NCI-H2196 treated with DMSO at 0.1 percent for 48 hours (cell line): ENCODE measurements around the gene KLF17.

Source experiments
- DNase-seq: peaks from one replicate; lab custom pipeline; 2025; ENCODE audit not compliant: unreplicated experiment; lab: John Stamatoyannopoulos, UW

KLF17 gene, protein sequence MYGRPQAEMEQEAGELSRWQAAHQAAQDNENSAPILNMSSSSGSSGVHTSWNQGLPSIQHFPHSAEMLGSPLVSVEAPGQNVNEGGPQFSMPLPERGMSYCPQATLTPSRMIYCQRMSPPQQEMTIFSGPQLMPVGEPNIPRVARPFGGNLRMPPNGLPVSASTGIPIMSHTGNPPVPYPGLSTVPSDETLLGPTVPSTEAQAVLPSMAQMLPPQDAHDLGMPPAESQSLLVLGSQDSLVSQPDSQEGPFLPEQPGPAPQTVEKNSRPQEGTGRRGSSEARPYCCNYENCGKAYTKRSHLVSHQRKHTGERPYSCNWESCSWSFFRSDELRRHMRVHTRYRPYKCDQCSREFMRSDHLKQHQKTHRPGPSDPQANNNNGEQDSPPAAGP

DNA sequence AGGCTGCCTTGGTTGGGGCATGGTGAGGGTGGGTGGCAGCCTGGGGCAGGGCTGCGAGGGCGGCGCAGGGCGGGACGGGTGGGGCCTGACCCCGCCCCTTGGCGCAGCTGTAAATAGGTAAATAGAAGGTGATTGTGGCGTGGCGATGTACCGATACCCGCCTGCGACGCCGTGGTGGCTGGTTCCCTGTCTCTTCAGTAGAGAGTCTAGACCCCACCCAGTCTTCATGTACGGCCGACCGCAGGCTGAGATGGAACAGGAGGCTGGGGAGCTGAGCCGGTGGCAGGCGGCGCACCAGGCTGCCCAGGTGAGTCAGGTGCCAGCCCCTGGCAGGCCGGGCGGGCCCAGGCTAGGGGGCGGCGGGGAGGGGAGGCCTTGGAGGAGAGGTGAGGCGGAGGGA, at the start of gene KLF17:
Gene KLF17 (plus strand): TSS at position 140 of the 400 bp plus-strand sequence. CDS start 87 bp downstream, at position 227.
- no peak for DNase-seq

- no peak for DNase-seq
Measured at GRCh38 chr1:44071461-44071860, 47.2 kb upstream of the KLF17 start.

DNA sequence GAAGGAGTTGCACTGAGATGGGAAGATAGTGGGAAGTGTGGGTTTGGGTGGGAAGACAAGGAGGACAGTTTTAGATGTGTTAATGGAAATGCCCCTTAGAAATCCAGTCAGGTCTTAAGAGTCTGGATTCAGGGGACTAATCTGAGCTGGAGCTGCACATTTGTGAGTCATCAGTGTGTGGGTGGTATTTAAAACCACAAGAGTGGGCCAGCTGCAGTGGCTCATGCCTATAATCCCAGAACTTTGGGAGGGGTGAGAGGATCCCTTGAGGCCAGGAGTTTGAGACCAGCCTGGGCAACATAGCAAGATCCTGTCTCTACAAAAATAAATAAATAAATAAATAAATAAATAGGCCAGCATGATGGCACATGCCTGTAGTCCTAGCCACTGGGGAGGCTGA, 46.4 kb upstream of the KLF17 start:
- no peak for DNase-seq

DNA sequence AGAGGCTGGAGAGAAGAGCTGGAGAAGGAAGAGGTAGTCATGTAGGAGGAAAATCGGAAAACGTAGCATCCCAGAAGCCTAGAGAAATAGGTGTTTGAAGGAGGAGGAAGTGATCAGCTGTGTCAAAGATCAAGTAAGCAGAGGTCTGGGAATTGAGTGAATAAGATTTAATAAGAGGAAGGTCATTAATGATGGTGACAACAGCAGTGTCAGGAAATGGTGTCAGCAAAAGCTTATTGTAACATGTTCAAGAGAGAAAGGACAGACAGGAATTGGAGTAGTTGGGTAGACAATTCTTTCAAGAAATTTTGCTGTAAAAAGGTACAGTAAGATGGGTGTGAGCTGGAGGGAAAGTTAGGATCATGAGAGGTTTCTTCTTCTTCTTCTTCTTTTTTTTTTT, 45.8 kb upstream of the KLF17 start:
- DNase-seq, result no peak

DNA sequence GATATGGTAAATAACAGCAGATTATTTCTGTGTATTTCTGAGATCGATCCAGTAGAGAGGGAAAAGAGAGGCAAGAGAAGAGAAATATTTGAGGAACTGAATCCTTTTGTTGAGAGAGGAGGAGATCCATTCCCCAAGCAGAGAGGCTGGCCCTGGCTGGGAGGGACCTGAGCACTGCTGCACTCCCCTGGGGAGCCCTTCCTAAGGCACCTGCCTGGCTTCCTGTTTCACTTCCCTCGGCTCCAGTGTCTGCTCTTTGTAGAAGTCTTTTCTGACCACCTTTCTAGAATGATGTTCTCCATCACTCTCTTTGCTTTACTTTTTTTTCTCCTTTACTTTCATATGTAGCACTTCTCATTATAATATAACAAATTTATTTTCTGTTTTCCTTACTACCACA, 45.1 kb upstream of the KLF17 start:
- DNase-seq, result no peak

DNA sequence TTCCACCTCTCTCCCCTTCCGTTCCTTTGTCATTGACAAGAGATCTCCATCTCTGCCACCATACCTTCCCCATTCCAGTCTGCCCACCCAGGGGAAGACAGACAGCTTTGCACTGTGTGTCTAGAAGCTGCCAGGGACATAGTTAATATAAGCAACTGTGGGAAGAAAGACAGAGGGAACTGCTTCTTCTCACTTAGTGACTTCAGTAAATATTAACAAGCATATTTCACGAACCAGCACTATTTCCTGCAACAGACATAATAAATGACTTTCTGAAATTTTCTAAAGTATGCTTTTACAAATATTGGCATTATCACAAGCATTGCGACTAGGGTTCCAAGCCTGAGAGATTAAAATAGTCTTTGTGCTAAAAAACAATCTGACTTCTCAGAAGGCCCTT, 44.2 kb upstream of the KLF17 start:
- no peak for DNase-seq

DNA sequence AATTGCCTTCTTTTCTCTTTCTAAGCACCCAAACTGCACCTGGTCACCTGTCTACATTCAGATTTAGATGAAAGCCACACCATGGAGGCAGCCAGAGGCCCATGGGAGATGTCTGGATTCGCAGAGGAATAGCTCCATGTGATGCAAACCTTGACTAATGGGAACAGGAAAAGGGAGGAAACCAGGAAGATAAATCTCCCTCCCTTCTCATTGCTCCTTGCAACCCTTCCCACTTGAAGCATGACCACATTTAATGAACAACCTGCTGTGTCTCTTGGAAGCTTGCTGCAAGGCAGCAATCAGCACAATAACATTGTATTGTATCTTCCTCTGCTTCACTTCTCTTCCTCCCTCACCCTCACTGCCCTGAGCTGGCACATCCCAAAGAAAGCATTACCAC, 42.6 kb upstream of the KLF17 start:
- no peak for DNase-seq

DNA sequence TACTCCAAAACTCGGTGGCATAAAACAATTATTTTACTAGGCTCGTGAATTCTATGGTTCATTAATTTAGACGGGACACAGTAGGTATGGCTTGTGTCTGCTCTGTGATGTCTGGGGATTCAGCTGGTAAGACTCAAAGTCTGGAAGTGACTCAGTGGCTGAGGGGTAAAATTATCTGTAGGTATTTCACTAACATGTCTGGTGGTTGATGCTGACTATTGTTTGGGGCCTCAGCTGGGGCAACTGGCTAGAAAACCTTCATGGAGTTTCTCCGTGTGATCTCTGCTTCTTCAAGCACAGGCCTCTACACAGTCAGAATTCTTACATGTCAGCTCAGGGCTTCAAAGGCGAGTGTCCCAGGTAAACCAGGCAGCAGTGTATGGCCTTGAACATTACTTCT, 41.2 kb upstream of the KLF17 start:
- DNase-seq, result no peak

DNA sequence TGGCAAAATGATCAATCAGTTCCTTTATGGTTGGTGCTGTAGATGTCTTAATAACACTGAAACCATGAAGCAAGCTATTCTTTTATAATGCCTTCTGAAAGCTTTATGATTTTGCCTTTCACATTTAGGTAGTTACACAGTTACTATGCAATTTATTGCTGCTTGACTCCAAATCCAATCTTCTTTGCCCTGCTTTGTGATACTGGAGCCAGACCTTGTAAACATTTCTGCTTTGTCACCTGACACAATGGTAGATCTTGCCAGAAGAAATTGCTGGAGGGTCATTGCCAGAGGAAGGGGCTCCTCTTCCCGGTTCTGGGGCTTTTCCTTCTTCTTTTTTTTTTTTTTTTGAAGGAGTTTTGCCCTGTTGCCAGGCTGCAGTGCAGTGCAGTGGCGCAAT, 40.5 kb upstream of the KLF17 start:
- no peak for DNase-seq

- no peak for DNase-seq
Measured at GRCh38 chr1:44079566-44079965, 39.1 kb upstream of the KLF17 start.

DNA sequence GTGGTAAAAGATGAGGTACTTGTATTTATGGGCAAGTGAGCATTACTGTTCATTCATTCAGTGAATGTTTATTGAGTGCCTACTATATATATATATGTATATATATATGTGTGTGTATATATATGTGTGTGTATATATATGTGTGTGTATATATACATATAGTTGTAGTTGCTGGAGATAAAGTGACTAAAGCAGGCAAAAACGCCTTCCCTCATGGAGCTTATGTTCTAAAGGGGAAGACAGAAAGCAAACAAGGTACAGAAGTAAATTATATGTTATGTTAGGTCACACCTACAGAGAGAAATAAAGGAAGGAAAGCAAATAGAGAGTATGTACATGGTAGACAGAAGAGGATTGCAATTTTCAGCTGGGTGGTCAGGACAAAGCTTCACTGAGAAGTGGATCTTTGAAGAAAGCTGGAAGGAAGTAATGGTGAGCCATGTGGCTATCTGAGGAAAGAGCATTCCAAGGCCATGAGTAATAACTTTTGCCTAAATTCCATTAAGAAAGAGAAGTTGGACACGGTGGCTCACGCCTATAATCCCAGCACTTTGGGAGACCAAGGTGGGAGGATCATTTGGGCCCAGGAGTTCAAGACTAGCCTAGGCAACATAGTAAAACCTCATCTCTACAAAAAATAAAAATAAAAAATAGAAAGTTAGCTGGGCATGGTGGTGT, 33.5 kb upstream of the KLF17 start:
- DNase-seq, result no peak

DNA sequence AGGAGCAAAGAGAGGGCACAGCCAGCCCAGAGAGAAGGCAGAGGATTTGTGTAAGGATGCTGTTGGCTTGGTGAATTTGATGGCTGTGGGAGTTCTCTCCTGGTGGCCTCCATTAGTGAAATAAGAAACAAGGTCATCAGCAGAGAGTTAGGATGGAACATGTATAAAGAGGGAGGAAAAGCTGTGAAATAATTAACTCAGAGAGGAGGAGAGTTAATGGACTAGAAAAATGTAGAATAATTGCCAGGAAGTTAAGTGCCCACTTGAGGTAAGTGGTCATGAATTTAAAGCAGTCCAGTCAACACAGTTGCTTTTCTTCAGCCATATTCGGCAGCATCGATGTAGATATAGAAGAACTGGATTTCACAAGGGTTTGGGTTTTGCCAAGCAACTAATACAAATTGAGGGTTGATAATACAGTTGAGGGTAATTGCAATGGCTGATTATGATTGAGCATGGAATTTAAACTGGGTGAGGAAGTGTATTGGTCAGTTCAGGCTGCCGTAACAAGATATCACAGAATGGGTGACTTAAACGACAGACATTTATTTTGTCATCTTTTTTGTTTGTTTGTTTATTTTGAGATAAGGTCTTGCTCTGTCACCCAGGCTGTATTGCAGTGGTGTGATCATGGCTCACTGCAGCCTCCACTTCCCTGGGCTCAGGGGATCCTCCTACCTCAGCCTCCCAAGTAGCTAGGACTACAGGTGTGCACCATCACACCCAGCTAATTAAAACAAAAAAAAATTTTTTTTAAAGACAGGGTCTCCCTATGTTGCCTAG, 31.7 kb upstream of the KLF17 start:
- DNase-seq, result peak; percentile 3

GRCh38 chr1:44089371-44090048, 29.1 kb upstream of the KLF17 start:
- no peak for DNase-seq

GRCh38 chr1:44090429-44091252, 28.0 kb upstream of the KLF17 start:
- DNase-seq, result no peak

DNA sequence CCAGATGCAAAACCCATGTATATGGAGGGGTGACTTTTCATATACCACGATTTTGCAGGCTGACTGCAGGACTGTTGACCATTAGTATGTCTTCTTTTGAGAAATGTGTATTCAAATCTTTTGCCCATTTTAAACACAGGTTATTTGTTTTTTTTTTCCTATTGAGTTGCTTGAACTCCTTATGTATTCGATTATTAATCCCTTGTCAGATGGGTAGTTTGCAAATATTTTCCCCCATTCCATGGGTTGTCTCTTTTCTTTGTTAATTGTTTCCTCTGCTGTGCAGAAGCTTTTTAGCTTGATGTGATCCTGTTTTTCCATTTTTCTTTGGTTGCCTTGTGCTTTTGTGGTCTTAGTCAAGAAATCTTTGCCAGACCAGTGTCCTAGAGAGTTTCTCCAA, 24.6 kb upstream of the KLF17 start:
- DNase-seq, result no peak

DNA sequence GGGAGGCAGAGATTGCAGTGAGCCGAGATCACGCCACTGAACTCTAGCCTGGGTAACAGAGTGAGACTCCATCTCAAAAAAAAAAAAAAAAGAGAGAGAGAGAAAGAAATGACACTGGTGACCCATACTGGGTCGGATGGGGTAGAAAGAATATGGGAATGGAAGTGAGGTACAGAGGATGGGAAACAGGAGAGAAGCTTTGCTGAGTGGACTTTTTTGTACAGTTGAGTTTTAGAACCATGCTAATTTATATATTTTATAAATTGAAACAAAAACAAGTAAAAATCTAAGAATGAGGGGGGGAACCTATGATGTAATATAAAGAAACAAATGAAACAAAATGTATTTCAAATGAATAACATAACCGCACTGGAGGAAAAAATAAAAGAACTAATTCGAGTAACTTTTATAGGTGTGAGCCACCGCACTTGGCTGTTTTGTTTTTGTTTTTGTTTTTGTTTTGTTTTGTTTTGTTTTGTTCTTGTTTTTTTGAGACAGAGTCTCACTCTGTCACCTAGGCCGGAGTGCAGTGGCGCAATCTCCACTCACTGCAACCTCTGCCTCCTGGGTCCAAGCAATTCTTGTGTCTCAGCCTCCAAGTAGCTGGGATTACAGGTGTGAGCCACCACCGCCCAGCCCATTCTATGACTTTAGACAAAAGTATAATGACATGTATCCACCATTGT, 18.3 kb upstream of the KLF17 start:
- DNase-seq, result no peak

GRCh38 chr1:44101328-44101727, 17.3 kb upstream of the KLF17 start:
- DNase-seq, result no peak

GRCh38 chr1:44103270-44104131, 15.1 kb upstream of the KLF17 start:
- DNase-seq, result no peak

DNA sequence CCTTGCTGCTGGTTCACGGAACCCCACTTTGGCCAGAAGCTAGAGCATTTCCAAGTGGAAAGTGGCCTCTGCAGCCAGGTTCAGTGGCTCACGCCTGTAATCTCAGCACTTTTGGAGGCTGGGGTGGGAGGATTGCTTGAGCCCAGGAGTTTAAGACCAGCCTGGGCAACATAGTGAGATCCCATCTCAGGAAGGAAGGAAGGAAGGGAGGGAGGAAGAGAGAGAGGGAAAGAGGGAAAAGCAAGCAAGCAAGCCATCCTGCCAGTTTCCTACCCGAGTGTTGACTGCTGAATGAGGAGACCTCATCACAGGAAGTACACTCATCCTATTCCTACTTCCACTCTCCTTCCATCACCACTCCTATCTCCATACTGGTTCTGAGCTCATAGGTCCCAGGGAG, 12.8 kb upstream of the KLF17 start:
- no peak for DNase-seq
